HG03060 (cell line): ENCODE data around the gene SOCS3.

Source experiments
- ATAC-seq: cut with Tn5 transposase; IDR thresholded peaks from one replicate; pipeline ENCODE4 v1.9.1; 2021; ENCODE audit warnings: low read depth, moderate number of reproducible peaks; ENCODE audit not compliant: unreplicated experiment

Gene SOCS3

DNA sequence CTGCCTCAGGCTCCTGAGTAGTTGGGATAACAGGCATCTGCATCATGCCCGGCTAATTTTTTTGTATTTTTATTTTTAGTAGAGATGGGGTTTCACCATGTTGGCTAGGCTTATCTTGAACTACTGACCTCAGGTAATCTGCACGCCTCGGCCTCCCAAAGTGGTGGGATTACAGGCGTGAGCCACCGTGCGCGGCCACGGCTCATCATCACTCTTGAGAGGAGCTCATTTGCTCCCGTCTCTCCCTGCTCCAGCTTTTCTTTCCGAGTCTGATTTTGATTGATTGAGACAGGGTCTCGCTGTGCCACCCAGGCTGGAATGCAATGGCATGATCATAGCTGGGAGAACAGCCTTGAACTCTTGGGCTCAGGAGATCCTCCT lies 31.2 kb upstream of the SOCS3 start:
- ATAC-seq, result no peak

- ATAC-seq, result no peak
Observed at GRCh38 chr17:78390241-78391050, 30.6 kb upstream of the SOCS3 start.

- no peak for ATAC-seq
Observed at GRCh38 chr17:78387977-78388941, 28.4 kb upstream of the SOCS3 start.

DNA sequence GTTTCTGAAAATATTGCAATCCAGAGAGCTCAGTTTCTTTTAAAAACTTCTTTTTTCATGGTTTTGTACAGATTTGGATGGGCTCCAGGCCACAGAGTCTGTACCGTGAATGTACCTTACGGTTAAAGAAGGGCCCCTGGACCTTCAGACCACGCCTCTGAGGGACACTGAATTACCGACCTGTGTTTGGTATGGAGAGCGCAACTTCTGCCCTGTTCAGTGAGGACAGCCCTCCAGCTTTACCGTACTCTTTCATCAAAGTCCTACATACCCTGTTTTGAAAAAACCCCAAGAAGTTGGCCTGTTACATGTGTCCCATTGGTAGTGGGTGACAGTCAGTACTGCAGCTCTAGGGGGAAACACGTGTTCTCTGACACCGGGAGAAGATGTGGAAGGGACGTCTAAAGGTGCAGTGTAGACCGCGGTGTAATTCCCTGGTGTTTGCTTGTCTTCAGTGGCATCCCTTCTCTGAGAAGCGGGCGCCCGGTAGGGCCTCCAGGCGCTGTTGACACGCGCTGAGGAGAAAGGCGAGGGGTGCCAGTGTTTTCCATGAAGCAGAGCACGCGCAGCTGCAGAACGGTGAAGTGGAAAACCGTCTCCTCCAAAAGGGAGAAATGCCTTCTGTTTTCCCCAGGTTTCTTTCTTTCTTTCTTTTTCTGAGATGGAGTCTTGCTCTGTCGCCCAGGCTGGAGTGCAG lies 24.8 kb upstream of the SOCS3 start:
- no peak for ATAC-seq

DNA sequence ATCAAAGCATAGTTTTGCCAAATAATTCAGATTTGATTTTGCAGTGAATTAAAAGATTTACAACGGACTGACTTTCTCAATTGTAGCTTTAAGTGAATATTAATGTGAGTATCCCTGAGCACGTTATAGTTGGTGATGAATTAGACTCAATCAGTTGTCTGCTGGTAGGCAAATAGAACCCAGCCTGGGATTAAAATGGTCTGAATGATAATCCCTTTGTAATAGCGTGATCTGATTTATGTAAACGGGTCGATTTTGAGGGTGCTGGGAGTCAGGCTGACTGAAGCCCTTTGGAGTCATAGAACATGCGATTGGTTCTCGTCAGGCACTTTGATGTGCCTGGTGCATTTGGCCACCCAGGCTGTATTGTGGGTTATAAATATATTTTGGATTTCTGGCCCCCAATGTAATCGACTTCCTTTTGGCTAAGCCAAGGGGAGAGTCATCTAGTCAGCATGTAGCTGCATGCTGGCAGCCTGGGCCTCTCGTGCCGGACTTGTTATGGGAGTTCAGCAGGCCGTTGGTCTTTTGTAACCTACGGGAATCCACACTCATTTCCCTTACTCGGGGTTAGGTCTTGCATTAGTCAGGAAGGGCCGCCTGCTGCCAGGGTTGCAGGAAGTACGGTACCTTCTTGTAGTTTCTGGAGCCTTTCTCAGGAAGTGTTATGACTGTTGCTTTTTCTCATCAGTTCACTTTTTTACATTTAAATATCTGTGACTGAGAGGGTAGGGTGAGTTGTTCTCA lies 24.0 kb upstream of the SOCS3 start:
- ATAC-seq, result no peak

DNA sequence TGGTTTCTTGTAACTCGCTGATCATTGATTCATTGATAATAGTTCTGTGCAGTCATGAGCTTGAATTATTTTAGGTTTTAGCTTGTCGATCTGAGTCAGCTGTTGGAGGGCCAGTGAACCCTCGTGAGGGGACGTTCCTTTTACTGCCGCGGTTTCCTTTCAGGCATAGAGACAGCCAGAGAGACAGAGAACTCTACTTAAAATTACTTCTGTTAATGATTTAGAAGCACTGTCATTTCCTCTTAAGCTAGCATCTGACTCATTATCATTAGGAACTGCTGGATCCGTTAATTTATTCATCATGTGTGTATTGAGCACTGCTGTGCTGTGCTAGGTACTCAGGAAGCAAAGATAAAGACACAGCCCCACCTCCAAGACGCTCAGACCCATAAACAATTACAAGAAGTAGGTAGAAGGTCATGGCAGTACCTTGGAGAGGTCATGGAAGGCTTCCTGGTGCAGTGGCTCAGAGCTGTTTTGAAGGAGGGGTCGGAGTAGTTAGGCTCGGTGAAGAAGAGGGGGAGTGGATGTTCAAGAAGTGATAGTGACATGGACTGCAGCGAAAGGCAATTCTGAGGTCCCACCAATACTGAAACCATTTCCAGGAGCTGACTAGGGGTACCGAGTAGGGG lies 21.8 kb upstream of the SOCS3 start:
- ATAC-seq, result no peak

DNA sequence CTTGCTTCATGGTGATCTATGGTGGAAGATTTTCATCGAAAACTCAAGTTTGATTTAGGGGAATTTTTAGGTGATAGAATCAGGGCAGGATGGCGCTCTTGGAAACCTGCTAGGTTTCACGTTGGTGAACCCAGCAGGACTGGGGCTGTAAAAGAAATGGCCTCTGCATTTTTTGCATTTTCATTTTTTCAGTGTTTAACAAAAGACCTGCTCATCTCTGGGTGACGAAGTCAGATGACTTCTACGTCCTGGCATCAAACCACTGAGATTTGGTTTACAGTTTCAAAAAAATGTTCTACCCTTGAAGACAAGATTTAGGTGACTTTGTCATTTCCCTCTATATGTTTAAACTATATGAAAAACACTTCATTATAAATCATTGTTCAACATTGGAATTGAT lies 20.5 kb upstream of the SOCS3 start:
- no peak for ATAC-seq

GRCh38 chr17:78379131-78379491 lies 19.2 kb upstream of the SOCS3 start:
- ATAC-seq, result no peak

DNA sequence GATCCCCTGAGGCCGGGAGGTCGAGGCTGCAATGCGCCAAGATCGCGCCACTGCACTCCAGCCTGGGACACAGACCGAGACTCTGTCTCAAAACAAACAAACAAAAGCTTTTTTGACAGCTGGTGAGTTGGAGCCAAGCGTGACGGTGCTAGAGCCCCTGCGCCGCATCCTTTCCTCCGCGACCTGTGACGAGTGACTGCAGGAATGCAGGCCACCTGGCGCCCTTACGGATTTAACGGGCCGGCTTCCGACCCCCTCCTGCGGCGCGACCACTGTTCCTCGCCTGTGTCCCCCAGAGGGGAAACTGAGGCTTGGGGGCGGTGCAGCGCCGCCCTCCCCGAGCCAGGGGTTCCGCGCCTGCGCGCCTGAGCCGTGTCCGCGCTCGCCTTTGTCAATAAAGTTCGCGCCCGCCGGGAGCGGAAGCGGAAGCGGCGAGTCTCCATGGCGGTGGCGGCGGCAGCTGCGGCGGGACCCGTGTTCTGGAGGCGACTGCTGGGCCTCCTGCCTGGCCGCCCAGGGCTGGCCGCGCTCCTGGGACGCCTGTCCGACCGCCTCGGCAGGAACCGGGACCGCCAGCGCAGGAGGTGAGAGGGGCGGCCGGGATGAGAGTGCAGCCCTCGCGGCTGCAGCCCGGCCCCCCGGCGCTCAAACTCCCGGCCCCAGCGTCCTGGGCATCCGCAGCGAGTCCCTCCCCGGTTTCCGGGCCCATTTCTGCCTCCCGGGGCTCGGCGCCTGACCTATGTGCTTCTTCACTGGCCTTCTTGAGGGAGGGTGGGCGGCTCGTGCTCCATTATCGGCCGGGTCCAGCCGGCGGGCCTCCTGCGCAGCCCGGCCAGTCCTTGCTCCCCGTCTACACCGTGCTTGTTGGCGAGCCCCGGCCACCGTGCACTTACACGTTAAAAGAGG lies 18.6 kb upstream of the SOCS3 start, which contains the start of gene PGS1:
PGS1 (plus strand) TSS at position 425 of the 906 bp plus-strand sequence; CDS start at position 442, 17 bp downstream.
- ATAC-seq, result no peak

DNA sequence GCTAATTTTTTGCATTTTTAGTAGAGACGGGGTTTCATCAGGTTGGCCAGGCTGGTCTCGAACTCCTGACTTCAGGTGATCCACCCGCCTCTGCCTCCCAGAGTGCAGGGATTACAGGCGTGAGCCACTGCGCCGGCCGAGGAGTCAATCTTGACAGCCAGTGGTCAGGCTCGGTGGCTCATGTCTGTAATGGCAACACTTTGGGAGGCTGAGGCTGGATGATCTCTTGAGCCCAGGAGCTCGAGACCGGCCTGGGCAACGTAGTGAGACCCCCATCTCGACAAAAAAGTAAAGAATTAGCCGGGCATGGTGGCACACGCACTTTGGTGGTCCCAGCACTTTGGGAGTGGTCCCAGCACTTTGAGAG lies 18.0 kb upstream of the SOCS3 start:
- no peak for ATAC-seq

- ATAC-seq, result no peak
Observed at GRCh38 chr17:78376161-78376560, 16.3 kb upstream of the SOCS3 start.

DNA sequence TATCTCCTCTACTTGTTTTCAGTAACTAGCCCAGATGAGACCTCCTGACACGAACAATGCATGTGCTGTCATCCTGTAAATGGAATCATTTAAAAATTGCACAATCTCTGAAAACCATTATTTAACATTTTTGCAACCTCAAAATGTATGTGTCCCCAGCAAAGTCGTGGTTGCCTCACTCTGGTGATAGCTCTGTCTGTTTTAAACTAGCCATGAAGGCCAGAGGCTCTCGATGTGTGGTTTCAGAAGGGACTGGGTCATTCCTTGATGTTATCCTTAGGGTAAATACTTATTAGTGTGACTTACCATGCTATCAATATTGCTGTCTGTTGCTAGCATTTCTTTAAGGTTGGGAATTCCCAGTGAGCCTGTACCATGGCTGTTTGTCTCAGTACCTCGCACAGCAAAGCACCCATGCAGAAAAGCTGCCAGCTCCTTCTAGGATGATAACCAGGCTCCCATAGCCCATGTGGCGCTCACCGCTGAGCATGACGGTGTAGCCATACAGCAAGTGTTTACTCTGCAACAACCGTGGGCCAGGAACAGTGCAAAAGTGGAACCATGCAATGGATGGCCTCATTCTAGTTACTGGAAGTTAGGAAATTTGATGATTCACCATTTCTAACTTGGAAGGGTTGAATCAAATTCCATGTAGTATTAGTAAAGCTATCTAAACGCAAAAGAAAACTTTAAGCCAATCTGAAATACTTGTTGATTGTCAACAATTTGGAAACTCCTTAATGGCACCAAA lies 15.7 kb upstream of the SOCS3 start:
- no peak for ATAC-seq

DNA sequence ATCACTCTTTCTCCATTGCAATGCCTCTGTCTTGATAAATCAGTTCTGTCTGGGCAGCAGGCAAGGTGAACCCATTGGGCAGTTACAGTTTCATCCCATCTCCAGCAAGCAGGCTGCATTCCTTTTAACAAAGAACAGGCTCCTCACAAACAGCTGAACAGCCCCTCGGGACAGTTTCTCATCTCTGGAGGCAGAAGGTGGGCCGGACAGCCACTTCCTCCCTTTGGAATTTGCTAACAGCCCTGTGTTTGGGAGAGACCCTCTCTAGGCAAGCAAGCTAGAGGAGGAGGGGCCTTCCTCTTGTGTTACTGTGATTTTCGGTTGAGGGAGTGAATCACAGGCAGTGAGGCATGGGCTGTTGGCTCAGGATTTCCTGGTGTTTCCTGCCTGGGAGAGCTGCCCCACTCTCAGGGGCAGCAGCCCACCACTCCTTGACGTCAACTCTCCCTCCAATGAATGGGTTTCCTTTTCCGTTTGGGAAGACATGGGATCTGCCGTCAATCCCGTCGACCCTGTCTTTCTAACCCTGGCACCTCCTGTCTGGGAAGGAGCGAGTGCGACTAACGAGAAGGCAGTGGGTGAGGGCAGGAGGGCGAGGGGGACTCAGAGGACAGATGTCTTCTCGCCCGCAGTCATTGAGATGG lies 14.9 kb upstream of the SOCS3 start:
- no peak for ATAC-seq

GRCh38 chr17:78374189-78374588 lies 14.3 kb upstream of the SOCS3 start:
- no peak for ATAC-seq

- no peak for ATAC-seq
Observed at GRCh38 chr17:78372841-78373240, 13.0 kb upstream of the SOCS3 start.

GRCh38 chr17:78371056-78371455 lies 11.2 kb upstream of the SOCS3 start:
- no peak for ATAC-seq

GRCh38 chr17:78369791-78370381 lies 10.0 kb upstream of the SOCS3 start:
- ATAC-seq, result no peak
